B cell (primary cell): ENCODE results near the gene ARHGAP42. TPM values are rescaled to one million over a fixed set of nuclear protein-coding genes. Genes with fewer than 3 reads are reported as not detected.

Source experiments
- ATAC-seq: fragments of 200-7000 bp; cut with Tn5 transposase; one replicate; pipeline ENCODE4 v1.10.0; 2021; ENCODE audit warnings: low read depth, mild to moderate bottlenecking, moderate number of reproducible peaks, moderate library complexity
- CTCF ChIA-PET: fragments of 350-600 bp; sonication (Branson Sonifier 250); formaldehyde crosslinking; loops from one replicate; lab custom pipeline; 2021; ENCODE audit warnings: antibody characterized with exemption, inconsistent platforms; lab: Charles Lee
- POLR2A ChIA-PET: fragments of 350-600 bp; sonication (Branson Sonifier 250); formaldehyde crosslinking; loops from one replicate; lab custom pipeline; 2021; ENCODE audit warnings: antibody characterized with exemption; lab: Charles Lee
- DNase-seq: peaks from one replicate; pipeline ENCODE4 v3.0.0; 2013
- H2AFZ ChIP-seq: 2 replicates; pipeline ENCODE4 v1.6.1; 2012; ENCODE audit warnings: mild to moderate bottlenecking, low read depth, low read length; ENCODE audit not compliant: insufficient read depth, poor library complexity, severe bottlenecking
- H3K27ac ChIP-seq, 2 donors: 1 replicate in 1 of 2; 2 replicates in 1 of 2; pipeline ENCODE4 v1.5.1; 2012 to 2013; ENCODE audit warnings: low read length in 2 of 2, mild to moderate bottlenecking in 2 of 2, moderate library complexity in 1 of 2
- H3K27me3 ChIP-seq, 4 experiments: fragments of 200-600 bp in 1 of 4; sonication (generic) in 1 of 4; replicated peaks in 1 of 4; 1 replicate in 2 of 4; 2 replicates in 2 of 4; pipeline versions ENCODE4 v1.6.1 to v1.7.0; 2013 to 2016; ENCODE audit warnings: low read length in 3 of 4, mild to moderate bottlenecking in 2 of 4, mixed read lengths in 1 of 4, moderate library complexity in 1 of 4; ENCODE audit not compliant: insufficient read depth in 4 of 4, control insufficient read depth in 3 of 4; ENCODE audit errors: control extremely low read depth in 1 of 4
- H3K36me3 ChIP-seq, 2 experiments: replicated peaks in 1 of 2; 1 replicate in 1 of 2; 2 replicates in 1 of 2; pipeline versions ENCODE4 v1.6.1 to v1.7.1; 2013; ENCODE audit warnings: low read length in 1 of 2; ENCODE audit not compliant: insufficient read depth in 2 of 2, control insufficient read depth in 1 of 2; ENCODE audit errors: control extremely low read depth in 1 of 2, extremely low read depth in 1 of 2
- H3K4me1 ChIP-seq, 2 donors: fragments of 200-600 bp in 1 of 2; sonication (generic) in 1 of 2; 1 replicate in 1 of 2; 2 replicates in 1 of 2; pipeline versions ENCODE4 v1.5.1 to v1.6.1; 2013 to 2017; ENCODE audit warnings: low read length in 2 of 2; ENCODE audit not compliant: control insufficient read depth in 2 of 2, insufficient read depth in 2 of 2
- H3K4me2 ChIP-seq: replicated peaks from 2 replicates; pipeline ENCODE3; 2012; ENCODE audit warnings: mild to moderate bottlenecking, low read depth, low read length; ENCODE audit not compliant: poor library complexity, severe bottlenecking
- H3K4me3 ChIP-seq, 5 experiments: fragments of 200-600 bp in 1 of 5; sonication (generic) in 1 of 5; 1 replicate in 3 of 5; 2 replicates in 2 of 5; pipeline versions ENCODE4 v1.5.1 to v1.7.0; 2011 to 2016; ENCODE audit warnings: low read length in 4 of 5, mild to moderate bottlenecking in 4 of 5, low read depth in 2 of 5, control low read depth in 1 of 5, moderate library complexity in 1 of 5; ENCODE audit not compliant: insufficient read depth in 1 of 5; ENCODE audit errors: control extremely low read depth in 1 of 5, extremely low read depth in 1 of 5
- H3K79me2 ChIP-seq: fragments of 200-600 bp; sonication (generic); one replicate; pipeline ENCODE4 v1.6.0; 2016; ENCODE audit warnings: low read length; ENCODE audit not compliant: control insufficient read depth, insufficient read depth
- H3K9ac ChIP-seq: fragments of 200-600 bp; sonication (generic); 2 replicates; pipeline ENCODE4 v1.6.1; 2017; ENCODE audit warnings: mild to moderate bottlenecking, low read length, moderate library complexity
- H3K9me3 ChIP-seq, 3 donors: one replicate each; pipeline versions ENCODE4 v1.6.1 to v1.7.1; 2013; ENCODE audit warnings: low read length in 2 of 3; ENCODE audit not compliant: control insufficient read depth in 2 of 3, insufficient read depth in 1 of 3; ENCODE audit errors: control extremely low read depth in 1 of 3
- H4K20me1 ChIP-seq: 2 replicates; pipeline ENCODE4 v1.6.0; 2012; ENCODE audit warnings: mild to moderate bottlenecking, low read length; ENCODE audit not compliant: insufficient read depth, control insufficient read depth, poor library complexity, severe bottlenecking
- H3K27ac Mint-ChIP-seq: one replicate; pipeline ENCODE4 v1.8.0; 2021; ENCODE audit warnings: mixed read lengths
- H3K27me3 Mint-ChIP-seq: one replicate; pipeline ENCODE4 v1.8.0; 2021; ENCODE audit warnings: mixed read lengths
- H3K4me1 Mint-ChIP-seq: one replicate; pipeline ENCODE4 v1.8.0; 2021; ENCODE audit warnings: mixed read lengths
- H3K4me3 Mint-ChIP-seq: one replicate; pipeline ENCODE4 v1.8.0; 2021; ENCODE audit warnings: mixed read lengths
- H3K9me3 Mint-ChIP-seq: one replicate; pipeline ENCODE4 v1.8.0; 2022; ENCODE audit warnings: mixed read lengths; ENCODE audit not compliant: insufficient read depth
- EZH2 ChIP-seq: IDR thresholded peaks from 2 replicates; pipeline ENCODE4 v1.6.1; 2012; ENCODE audit warnings: borderline replicate concordance, low read depth, mild to moderate bottlenecking, moderate library complexity, low read length; ENCODE audit not compliant: insufficient read depth, poor library complexity, severe bottlenecking
- WGBS: methylation state at CpG from one replicate; pipeline ENCODE4 v1.1.5; 2013; ENCODE audit warnings: missing lambda C conversion rate; ENCODE audit not compliant: insufficient coverage; 5-methylcytosine and 5-hydroxymethylcytosine counted together
- intact Hi-C: fragments of 100-400 bp; cut with micrococcal nuclease; formaldehyde crosslinking; loops from one replicate; pipeline ENCODE4 v1.10.0; 2022
- polyA plus RNA-seq: library from polyadenylated mRNA; depleted of rRNA; stranded (reverse); fragments of >200 nt; gene quantifications from 2 replicates; pipeline ENCODE4 v1.2.3, GENCODE V29; 2012
- total RNA-seq, 2 donors: library from RNA; stranded (reverse); fragments of 120-200 nt in 1 of 2; gene quantifications; 1 replicate in 1 of 2; 2 replicates in 1 of 2; pipeline versions ENCODE4 v1.2.3 to v1.2.4, GENCODE V29; 2013 to 2022
- TF ChIP-seq, protein P1 (sequence below): fragments of 200-600 bp; IDR thresholded peaks from one replicate; pipeline ENCODE4 v1.8.0; 2022; ENCODE audit warnings: antibody characterized with exemption, mild to moderate bottlenecking

ARHGAP42 gene
- total and polyA plus RNA-seq, 2 donors (not counting 1 experiment from before 2014, with no cell fraction given) = 3.8 to 4.9 TPM

DNA sequence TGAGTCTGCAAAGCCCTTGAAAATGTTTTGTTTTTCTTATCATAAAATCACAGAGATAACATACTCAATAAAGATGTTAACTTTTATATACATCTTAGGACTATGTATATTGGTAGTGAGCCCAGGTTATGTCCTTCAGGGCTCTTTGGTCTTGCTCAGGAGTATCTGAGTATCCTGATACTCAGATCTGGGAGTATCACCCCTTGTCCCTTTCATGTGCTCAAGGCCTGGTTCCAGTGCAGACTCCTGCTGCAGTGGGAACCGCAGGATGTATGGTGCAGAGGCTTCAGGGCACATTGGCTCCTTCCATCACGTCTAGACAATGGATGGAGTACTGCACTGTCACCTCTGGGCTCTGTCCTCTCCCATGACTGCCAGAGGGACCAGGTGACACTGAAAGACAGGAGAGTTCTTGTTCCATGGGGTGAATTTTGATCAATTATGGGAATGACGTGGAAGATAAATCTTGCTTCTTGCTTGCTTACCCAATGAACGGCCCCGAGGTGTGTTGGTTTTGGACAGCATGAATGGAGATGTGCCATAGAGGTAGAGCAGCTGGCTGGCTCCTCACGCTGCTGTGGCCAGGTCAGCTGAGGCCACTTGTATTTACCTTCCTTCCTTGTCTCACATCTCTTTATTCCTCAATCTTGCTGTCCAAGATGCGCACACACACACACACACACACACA, 215.5 kb downstream of the ARHGAP42 start:
- Histone ChIP-seq H3K27me3 (no peaks in the 10 kb centered on the region), H4K20me1 (no peaks in the 10 kb centered on the region), H3K9ac (no peak overlapping the region), H3K27ac (no peak overlapping the region), H3K9me3 (peaks cover 0 to 3% (median 0%) of the 10 kb centered on the region in 3 donors), H3K79me2 (no peaks in the 10 kb centered on the region), H3K36me3 (no peaks in the 10 kb centered on the region), H2AFZ (no peak overlapping the region), H3K4me2 (no peak overlapping the region), H3K4me3 (no peak overlapping the region), H3K4me1 (no peaks in the 10 kb centered on the region)
- peaks cover 2% of the 10 kb centered on the region for H3K4me1 Mint-ChIP-seq
- intact Hi-C loops = no loop called here
- H3K4me3 Mint-ChIP-seq = no peak overlapping the region
- no peaks in the 10 kb centered on the region for H3K27me3 Mint-ChIP-seq
- TF ChIP-seq EZH2 = no peak
- TF ChIP-seq, protein P1, sequence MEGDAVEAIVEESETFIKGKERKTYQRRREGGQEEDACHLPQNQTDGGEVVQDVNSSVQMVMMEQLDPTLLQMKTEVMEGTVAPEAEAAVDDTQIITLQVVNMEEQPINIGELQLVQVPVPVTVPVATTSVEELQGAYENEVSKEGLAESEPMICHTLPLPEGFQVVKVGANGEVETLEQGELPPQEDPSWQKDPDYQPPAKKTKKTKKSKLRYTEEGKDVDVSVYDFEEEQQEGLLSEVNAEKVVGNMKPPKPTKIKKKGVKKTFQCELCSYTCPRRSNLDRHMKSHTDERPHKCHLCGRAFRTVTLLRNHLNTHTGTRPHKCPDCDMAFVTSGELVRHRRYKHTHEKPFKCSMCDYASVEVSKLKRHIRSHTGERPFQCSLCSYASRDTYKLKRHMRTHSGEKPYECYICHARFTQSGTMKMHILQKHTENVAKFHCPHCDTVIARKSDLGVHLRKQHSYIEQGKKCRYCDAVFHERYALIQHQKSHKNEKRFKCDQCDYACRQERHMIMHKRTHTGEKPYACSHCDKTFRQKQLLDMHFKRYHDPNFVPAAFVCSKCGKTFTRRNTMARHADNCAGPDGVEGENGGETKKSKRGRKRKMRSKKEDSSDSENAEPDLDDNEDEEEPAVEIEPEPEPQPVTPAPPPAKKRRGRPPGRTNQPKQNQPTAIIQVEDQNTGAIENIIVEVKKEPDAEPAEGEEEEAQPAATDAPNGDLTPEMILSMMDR = no peak
- 82% methylated on average over 6 of the region's 7 CpGs for WGBS
- DNase-seq (no peak), ATAC-seq (no peak)
- no peak overlapping the region for H3K27ac Mint-ChIP-seq
- POLR2A ChIA-PET = no interaction called here
- H3K9me3 Mint-ChIP-seq = no peaks in the 10 kb centered on the region
- CTCF ChIA-PET = interaction anchor here (1.0 kb wide), 1 partner anchor 28 kb away, joined by 3 read pairs; no protein-coding TSS in a partner anchor

DNA sequence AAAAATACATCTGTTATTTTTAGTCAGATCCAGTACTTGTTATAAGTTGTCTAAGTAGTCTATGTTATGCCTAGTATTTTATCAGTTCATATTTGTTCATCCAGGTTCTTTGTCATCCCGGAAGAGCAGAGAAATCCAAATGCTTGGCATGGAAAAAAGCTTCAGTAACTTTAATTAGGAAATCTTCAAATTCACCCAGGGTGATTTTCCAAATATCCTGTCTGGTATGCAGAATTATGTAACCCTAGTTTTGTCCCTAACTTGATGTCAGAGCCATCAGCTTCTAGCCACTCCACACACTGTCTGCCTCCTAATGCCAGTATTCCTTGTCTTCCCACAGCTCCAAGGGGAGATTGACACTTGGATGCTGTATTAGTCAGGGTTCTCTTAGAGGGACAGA, 216.2 kb downstream of the ARHGAP42 start:
- H3K4me1 ChIP-seq = no peaks in the 10 kb centered on the region
- no CpG with 5 or more reads among the region's 1 CpG for WGBS
- POLR2A ChIA-PET = no interaction called here
- no peak overlapping the region for H3K27ac ChIP-seq
- no peaks in the 10 kb centered on the region for H4K20me1 ChIP-seq
- DNase-seq (no peak), ATAC-seq (no peak)
- H3K36me3 ChIP-seq = no peaks in the 10 kb centered on the region
- no peaks in the 10 kb centered on the region for H3K79me2 ChIP-seq
- no peaks in the 10 kb centered on the region for H3K9me3 Mint-ChIP-seq
- H3K27me3 ChIP-seq = no peaks in the 10 kb centered on the region
- no peak for TF ChIP-seq EZH2
- TF ChIP-seq, protein P1 = no peak
- no peaks in the 10 kb centered on the region for H3K27me3 Mint-ChIP-seq
- H3K9me3 ChIP-seq = peaks cover 0 to 3% (median 0%) of the 10 kb centered on the region in 3 donors
- no peak overlapping the region for H2AFZ ChIP-seq
- H3K27ac Mint-ChIP-seq = no peak overlapping the region
- no peaks in the 10 kb centered on the region for H3K4me1 Mint-ChIP-seq
- H3K4me3 ChIP-seq = no peak overlapping the region
- CTCF ChIA-PET = interaction anchor here (1.0 kb wide), 1 partner anchor 27 kb away, joined by 3 read pairs; no protein-coding TSS in a partner anchor
- H3K9ac ChIP-seq = no peak overlapping the region
- no peak overlapping the region for H3K4me2 ChIP-seq
- H3K4me3 Mint-ChIP-seq = no peak overlapping the region
- intact Hi-C loops = no loop called here
